PC-9 (cell line): Measurements from ENCODE around the gene C2CD2. TPM values are rescaled to one million over a fixed set of nuclear protein-coding genes. Genes with fewer than 3 reads are reported as not detected.

ENCODE experiments used
- BruUV-seq: library from RNA; stranded (reverse); fragments of 400-500 nt; replicated peaks from 2 replicates; lab custom pipeline; 2021; lab: Mats Ljungman, UMichigan
- CTCF ChIA-PET: fragments of 300-600 bp; sonication (Branson Sonifier 250); formaldehyde crosslinking; loops from one replicate; lab custom pipeline; 2022; ENCODE audit warnings: antibody characterized with exemption; lab: Charles Lee
- POLR2A ChIA-PET: fragments of 300-600 bp; sonication (Branson Sonifier 250); formaldehyde crosslinking; loops from one replicate; lab custom pipeline; 2022; ENCODE audit warnings: antibody characterized with exemption; ENCODE audit not compliant: unreplicated experiment; lab: Charles Lee
- DNase-seq, 2 experiments: peaks; one replicate each; pipeline versions ENCODE4 v3.0.0 to v3.0.0-alpha.2; 2015 to 2022; ENCODE audit warnings: mixed read lengths in 1 of 2
- H2AFZ ChIP-seq: fragments of 200-600 bp; sonication (generic); 2 replicates; pipeline ENCODE4 v1.8.1; 2017; ENCODE audit warnings: antibody characterized with exemption
- H3F3A ChIP-seq: fragments of 200-600 bp; sonication (generic); 2 replicates; pipeline ENCODE4 v1.8.1; 2017; ENCODE audit warnings: antibody characterized with exemption, mild to moderate bottlenecking, low read depth; ENCODE audit not compliant: insufficient read depth
- H3K27ac ChIP-seq: fragments of 200-600 bp; sonication (generic); 2 replicates; pipeline ENCODE4 v1.6.1; 2016; ENCODE audit warnings: mixed run types
- H3K27me3 ChIP-seq: fragments of 200-600 bp; sonication (generic); 2 replicates; pipeline ENCODE4 v1.6.1; 2016; ENCODE audit warnings: low read depth, mixed run types; ENCODE audit not compliant: insufficient read depth
- H3K36me3 ChIP-seq: fragments of 200-600 bp; sonication (generic); 2 replicates; pipeline ENCODE4 v1.6.1; 2016; ENCODE audit warnings: low read depth, mixed run types
- H3K4me1 ChIP-seq: fragments of 200-600 bp; sonication (generic); replicated peaks from 2 replicates; pipeline ENCODE4 v1.6.1; 2016; ENCODE audit warnings: mixed run types; ENCODE audit not compliant: insufficient read depth
- H3K4me2 ChIP-seq: fragments of 200-600 bp; sonication (generic); 2 replicates; pipeline ENCODE4 v1.6.1; 2017; ENCODE audit warnings: mixed run types
- H3K4me3 ChIP-seq: fragments of 200-600 bp; sonication (generic); 2 replicates; pipeline ENCODE4 v1.6.1; 2016; ENCODE audit warnings: mixed run types
- H3K79me2 ChIP-seq: fragments of 200-600 bp; sonication (generic); 2 replicates; pipeline ENCODE4 v1.6.1; 2017; ENCODE audit warnings: low read depth, mixed run types
- H3K9me2 ChIP-seq: fragments of 200-600 bp; sonication (generic); 2 replicates; pipeline ENCODE4 v1.8.1; 2017; ENCODE audit warnings: mild to moderate bottlenecking; ENCODE audit not compliant: insufficient read depth
- H3K9me3 ChIP-seq: fragments of 200-600 bp; sonication (generic); 2 replicates; pipeline ENCODE4 v1.8.1; 2016; ENCODE audit warnings: low read depth; ENCODE audit not compliant: insufficient read depth
- H4K20me1 ChIP-seq: fragments of 200-600 bp; sonication (generic); 2 replicates; pipeline ENCODE4 v1.8.1; 2017; ENCODE audit not compliant: insufficient read depth
- CTCF ChIP-seq: fragments of 200-600 bp; sonication (generic); conservative IDR thresholded peaks from 2 replicates; pipeline ENCODE4 v1.6.1; 2017; ENCODE audit warnings: mixed run types, antibody characterized with exemption, mild to moderate bottlenecking, moderate library complexity
- EZH2 ChIP-seq: fragments of 200-600 bp; sonication (generic); IDR thresholded peaks from 2 replicates; pipeline ENCODE4 v1.8.0; 2017; ENCODE audit warnings: antibody characterized with exemption, low read depth
- intact Hi-C: fragments of 100-400 bp; cut with micrococcal nuclease; formaldehyde crosslinking; loops from one replicate; pipeline ENCODE4 v1.10.0; 2022; ENCODE audit not compliant: unreplicated experiment
- total RNA-seq: library from RNA; stranded (reverse); gene quantifications from 2 replicates; pipeline ENCODE4 v1.2.3, GENCODE V29; 2021

C2CD2 gene
- total RNA-seq, 1 experiment from 2014 or later, result 26.8 TPM

- H4K20me1 ChIP-seq, result no peaks in the 10 kb centered on the region
- H3K27ac ChIP-seq, result no peak overlapping the region
- no peak overlapping the region for H2AFZ ChIP-seq
- DNase-seq, result no peak
- no peaks in the 10 kb centered on the region for H3K9me3 ChIP-seq
- POLR2A ChIA-PET, result no interaction called here
- no TSS peak for BruUV-seq
- CTCF ChIA-PET, result no interaction called here
- no peak overlapping the region for H3K4me2 ChIP-seq
- no peaks in the 10 kb centered on the region for H3K36me3 ChIP-seq
- no peaks in the 10 kb centered on the region for H3K79me2 ChIP-seq
- H3K9me2 ChIP-seq, result no peaks in the 10 kb centered on the region
- H3K27me3 ChIP-seq, result no peaks in the 10 kb centered on the region
- intact Hi-C loops, result no loop called here
- H3K4me1 ChIP-seq, result no peaks in the 10 kb centered on the region
- no peak overlapping the region for H3K4me3 ChIP-seq
- TF ChIP-seq CTCF, result no peak
- no peaks in the 10 kb centered on the region for H3F3A ChIP-seq
Measured at GRCh38 chr21:41929248-41929647, 24.6 kb downstream of the C2CD2 start.

- H3K27ac ChIP-seq, result no peak overlapping the region
- no peaks in the 10 kb centered on the region for H3K9me2 ChIP-seq
- ChIA-PET POLR2A (no interaction called here), CTCF (no interaction called here)
- H3K4me3 ChIP-seq, result no peak overlapping the region
- H3K36me3 ChIP-seq, result no peaks in the 10 kb centered on the region
- no TSS peak for BruUV-seq
- H3K27me3 ChIP-seq, result no peaks in the 10 kb centered on the region
- no peaks in the 10 kb centered on the region for H3K9me3 ChIP-seq
- no peak overlapping the region for H3K4me2 ChIP-seq
- intact Hi-C loops, result no loop called here
- TF ChIP-seq CTCF, result no peak
- no peak overlapping the region for H2AFZ ChIP-seq
- H4K20me1 ChIP-seq, result no peaks in the 10 kb centered on the region
- no peaks in the 10 kb centered on the region for H3K79me2 ChIP-seq
- H3K4me1 ChIP-seq, result no peaks in the 10 kb centered on the region
- no peak for DNase-seq
- H3F3A ChIP-seq, result no peaks in the 10 kb centered on the region
Measured at GRCh38 chr21:41928621-41929220, 25.1 kb downstream of the C2CD2 start.

- intact Hi-C loops, result no loop called here
- no peaks in the 10 kb centered on the region for H3F3A ChIP-seq
Measured at GRCh38 chr21:41927727-41928409, 25.9 kb downstream of the C2CD2 start.

More at GRCh38 chr21:41927727-41928409, 25.9 kb downstream of the C2CD2 start:
- Histone ChIP-seq H3K9me2 (no peaks in the 10 kb centered on the region), H3K27me3 (no peaks in the 10 kb centered on the region), H3K9me3 (no peaks in the 10 kb centered on the region), H3K4me3 (no peak overlapping the region), H3K4me2 (no peak overlapping the region), H3K79me2 (no peaks in the 10 kb centered on the region), H3K36me3 (no peaks in the 10 kb centered on the region), H3K27ac (no peak overlapping the region), H4K20me1 (no peaks in the 10 kb centered on the region), H2AFZ (no peak overlapping the region), H3K4me1 (no peaks in the 10 kb centered on the region)
- ChIA-PET POLR2A (no interaction called here), CTCF (no interaction called here)
- no peak for DNase-seq
- TF ChIP-seq EZH2 (no peak), CTCF (no peak)
- BruUV-seq, result no TSS peak
